ENCODE data around the gene TSEN54. TPM values are rescaled to one million over a fixed set of nuclear protein-coding genes. Genes with fewer than 3 reads are reported as not detected.

Gene TSEN54
- total RNA-seq, 1 experiment from 2014 or later, result 87.3 TPM

GRCh38 chr17:75570034-75570676 is 53.8 kb downstream of the TSEN54 start:
- intact Hi-C loops (cut with micrococcal nuclease), result no loop called here
- CTCF ChIA-PET, result no interaction called here

GRCh38 chr17:75570772-75571171 is 54.4 kb downstream of the TSEN54 start:
- Histone ChIP-seq H3K4me2 (ENCODE audit: low read length) (no peak overlapping the region), H3K36me3 (ENCODE audit: control insufficient read depth in 1 of 2, insufficient read depth in 2 of 2, low read length in 2 of 2) (peaks cover 13 to 17% of the 10 kb centered on the region in 2 experiments; a peak in 3 of 4 replicates), H2AFZ (ENCODE audit: low read depth, low read length, poor library complexity, severe bottlenecking) (no peak overlapping the region), H3K27ac (ENCODE audit: low read depth, low read length) (no peak overlapping the region), H3K9ac (ENCODE audit: low read length) (no peak overlapping the region), H3K27me3 (ENCODE audit: insufficient read depth, low read length) (no peaks in the 10 kb centered on the region), H3K9me2 (ENCODE audit: insufficient read depth) (no peaks in the 10 kb centered on the region), H4K20me1 (ENCODE audit: insufficient read depth) (no peaks in the 10 kb centered on the region), H3K79me2 (ENCODE audit: insufficient read depth, low read length) (no peaks in the 10 kb centered on the region), H3K4me1 (ENCODE audit: control insufficient read depth in 1 of 2, insufficient read depth in 2 of 2, low read length in 2 of 2) (no peaks in the 10 kb centered on the region), H3K4me3 (replicated peaks in 1 of 2; ENCODE audit: low read depth in 1 of 2, low read length in 2 of 2) (no peak overlapping the region), H3K9me3 (ENCODE audit: control insufficient read depth in 1 of 2, insufficient read depth in 1 of 2, low read depth in 1 of 2, low read length in 2 of 2) (no peaks in the 10 kb centered on the region)
- no peak for TF ChIP-seq ATF3 (IDR thresholded peaks at IDR 0.05)
- TF ChIP-seq EZH2phosphoT487 (IDR thresholded peaks at IDR 0.05; ENCODE audit: borderline replicate concordance), result no peak
- no peak for TF ChIP-seq JUND (IDR thresholded peaks at IDR 0.05)
- no peak for TF ChIP-seq ZFX (IDR thresholded peaks at IDR 0.05)
- no peak for TF ChIP-seq ELF1 (IDR thresholded peaks at IDR 0.05; ENCODE audit: borderline replicate concordance, low read depth)
- TF ChIP-seq MAX (IDR thresholded peaks at IDR 0.05), result no peak
- TF ChIP-seq EZH2 (IDR thresholded peaks at IDR 0.05), result no peak
- TF ChIP-seq POLR2AphosphoS5 (IDR thresholded peaks at IDR 0.05; ENCODE audit: low read depth, low read length), result no peak
- no peak for TF ChIP-seq FOSL1 (IDR thresholded peaks at IDR 0.05; ENCODE audit: low read depth)
- TF ChIP-seq YY1 (IDR thresholded peaks at IDR 0.05; ENCODE audit: extremely low read depth, insufficient replicate concordance, low read depth, low read length), result no peak
- no peak for TF ChIP-seq ZBTB33 (IDR thresholded peaks at IDR 0.05; ENCODE audit: extremely low read depth, insufficient replicate concordance, low read length)
- TF ChIP-seq ZNF274 (IDR thresholded peaks at IDR 0.05; ENCODE audit: low read depth, low read length), result no peak
- no peak for TF ChIP-seq TCF7L2 (IDR thresholded peaks at IDR 0.05; ENCODE audit: borderline replicate concordance, extremely low read depth, insufficient read depth, insufficient read length)
- TF ChIP-seq SP1 (IDR thresholded peaks at IDR 0.05; ENCODE audit: low read depth), result no peak
- no peak for TF ChIP-seq SRF (IDR thresholded peaks at IDR 0.05; ENCODE audit: low read depth)
- ATAC-seq (no peak), DNase-seq (ENCODE audit: low read depth, low spot score) (no peak)
- BruUV-seq (replicated peaks), result no TSS peak
- ChIA-PET CTCF (no interaction called here), RAD21 (ENCODE audit: low non-redundant PET in 1 of 2, low total read pairs in 2 of 2, uncharacterized antibody in 2 of 2, unreplicated experiment in 2 of 2) (no interaction called here), POLR2A (no interaction called here)
- intact Hi-C loops (cut with micrococcal nuclease), result no loop called here

More at GRCh38 chr17:75570034-75570676, 53.8 kb downstream of the TSEN54 start:
- RAD21 ChIA-PET (ENCODE audit: low non-redundant PET in 1 of 2, low total read pairs in 2 of 2, uncharacterized antibody in 2 of 2, unreplicated experiment in 2 of 2), result no interaction called here
- Histone ChIP-seq H3K4me3 (replicated peaks in 1 of 2; ENCODE audit: low read depth in 1 of 2, low read length in 2 of 2) (no peak overlapping the region), H4K20me1 (ENCODE audit: insufficient read depth) (no peaks in the 10 kb centered on the region), H3K9ac (ENCODE audit: low read length) (no peak overlapping the region), H2AFZ (ENCODE audit: low read depth, low read length, poor library complexity, severe bottlenecking) (no peak overlapping the region), H3K79me2 (ENCODE audit: insufficient read depth, low read length) (no peaks in the 10 kb centered on the region), H3K27ac (ENCODE audit: low read depth, low read length) (no peak overlapping the region), H3K4me2 (ENCODE audit: low read length) (no peak overlapping the region), H3K4me1 (ENCODE audit: control insufficient read depth in 1 of 2, insufficient read depth in 2 of 2, low read length in 2 of 2) (peaks cover 2 to 3% of the 10 kb centered on the region in 2 experiments; a peak in 1 of 4 replicates), H3K27me3 (ENCODE audit: insufficient read depth, low read length) (no peaks in the 10 kb centered on the region), H3K9me2 (ENCODE audit: insufficient read depth) (no peaks in the 10 kb centered on the region), H3K36me3 (ENCODE audit: control insufficient read depth in 1 of 2, insufficient read depth in 2 of 2, low read length in 2 of 2) (peaks cover 15 to 17% of the 10 kb centered on the region in 2 experiments; a peak in 3 of 4 replicates), H3K9me3 (ENCODE audit: control insufficient read depth in 1 of 2, insufficient read depth in 1 of 2, low read depth in 1 of 2, low read length in 2 of 2) (no peaks in the 10 kb centered on the region)
- no TSS peak for BruUV-seq (replicated peaks)
- POLR2A ChIA-PET, result no interaction called here
- ATAC-seq, result no peak
- no peak for DNase-seq (ENCODE audit: low read depth, low spot score)
- no peak for TF ChIP-seq EZH2 (IDR thresholded peaks at IDR 0.05)
- no peak for TF ChIP-seq YY1 (IDR thresholded peaks at IDR 0.05; ENCODE audit: extremely low read depth, insufficient replicate concordance, low read depth, low read length)
- TF ChIP-seq SP1 (IDR thresholded peaks at IDR 0.05; ENCODE audit: low read depth), result no peak
